T-helper 1 cell treated with Interleukin-12 subunit alpha and Interleukin-12 subunit beta and Interleukin-4 antibody, amounts not matched to agents 30 μg/mL and 1 μg/mL, for 36 hours (primary cell): ENCODE measurements around the gene PDE4B.
"Not testable (repeated sequence)": the region's sequence is repeated elsewhere in the genome, so short reads cannot be mapped to it uniquely, and the experiment has no call there.

Experiments
- H3K27ac Mint-ChIP-seq: one replicate; pipeline ENCODE4 v1.8.0; 2021; ENCODE audit warnings: mild to moderate bottlenecking, mixed read lengths
- H3K27me3 Mint-ChIP-seq: one replicate; pipeline ENCODE4 v1.8.0; 2021; ENCODE audit warnings: low read depth, mixed read lengths
- H3K36me3 Mint-ChIP-seq: one replicate; pipeline ENCODE4 v1.8.0; 2021; ENCODE audit warnings: low read depth, mixed read lengths
- H3K4me1 Mint-ChIP-seq: one replicate; pipeline ENCODE4 v1.8.0; 2021; ENCODE audit warnings: low read depth, mixed read lengths
- H3K4me3 Mint-ChIP-seq: one replicate; pipeline ENCODE4 v1.8.0; 2021; ENCODE audit warnings: mild to moderate bottlenecking, moderate library complexity, mixed read lengths
- H3K9me3 Mint-ChIP-seq: one replicate; pipeline ENCODE4 v1.8.0; 2021; ENCODE audit warnings: mixed read lengths

The PDE4B gene

GRCh38 chr1:66028035-66028434, 235.3 kb downstream of the PDE4B start:
- H3K9me3 Mint-ChIP-seq = peaks cover 20% of the 10 kb centered on the region
- H3K36me3 Mint-ChIP-seq = peaks cover 2% of the 10 kb centered on the region
- H3K4me3 Mint-ChIP-seq = no peak overlapping the region
- no peaks in the 10 kb centered on the region for H3K4me1 Mint-ChIP-seq
- H3K27me3 Mint-ChIP-seq = no peaks in the 10 kb centered on the region
- no peak overlapping the region for H3K27ac Mint-ChIP-seq

DNA sequence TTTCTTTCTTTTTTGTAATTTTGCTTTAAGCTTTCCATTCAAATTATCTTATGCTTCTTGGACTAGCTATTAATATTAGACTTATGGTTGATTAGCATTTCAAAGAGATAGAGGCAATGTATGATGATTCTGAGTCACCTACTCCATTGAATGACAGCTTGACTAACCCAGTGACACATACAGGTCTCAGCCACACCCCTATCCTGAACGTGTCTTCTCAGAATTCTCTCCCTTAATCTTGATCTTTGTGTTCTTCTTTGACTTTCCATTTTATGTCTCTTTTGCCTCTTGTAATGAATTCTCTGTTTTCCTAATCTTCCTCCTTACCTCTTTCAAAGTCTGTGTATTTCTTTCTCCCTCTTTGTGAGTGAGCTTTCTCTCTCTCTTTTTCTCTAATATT, 241.1 kb downstream of the PDE4B start:
- Mint-ChIP-seq H3K9me3 (peaks cover 15% of the 10 kb centered on the region), H3K4me1 (peaks cover 2% of the 10 kb centered on the region), H3K4me3 (no peak overlapping the region), H3K27ac (no peak overlapping the region), H3K27me3 (peaks cover 30% of the 10 kb centered on the region), H3K36me3 (peaks cover 2% of the 10 kb centered on the region)

DNA sequence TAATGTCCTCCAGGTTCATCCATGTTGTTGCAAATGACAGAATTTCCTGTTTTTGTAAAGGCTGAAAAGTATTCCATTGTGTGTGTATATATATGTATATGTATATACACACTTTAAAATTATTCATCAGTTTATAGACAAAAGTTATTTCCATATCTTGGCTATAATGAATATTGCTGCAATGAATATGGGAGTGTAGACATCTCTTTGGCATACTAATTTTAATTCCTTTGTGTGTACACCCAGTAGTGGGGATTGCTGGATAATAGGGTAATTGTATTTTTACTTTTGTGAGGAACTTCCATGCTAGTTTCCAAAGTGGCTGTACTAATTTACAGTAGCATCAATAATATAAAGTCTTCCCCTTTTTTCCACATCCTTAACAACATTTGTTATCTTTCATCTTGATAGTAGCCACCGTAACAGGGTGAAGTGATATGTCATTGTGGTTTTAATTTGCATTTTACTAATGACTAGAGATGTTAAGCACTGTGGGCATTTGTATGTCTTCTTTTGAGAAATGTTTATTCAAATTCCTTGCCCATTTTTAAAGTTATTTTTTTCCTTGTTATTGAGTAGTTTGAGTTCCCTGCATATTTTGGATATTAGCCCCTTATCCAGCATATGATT, 243.0 kb downstream of the PDE4B start:
- peaks cover under 1% of the 10 kb centered on the region for H3K9me3 Mint-ChIP-seq
- no peak overlapping the region for H3K27ac Mint-ChIP-seq
- peaks cover 34% of the 10 kb centered on the region for H3K27me3 Mint-ChIP-seq
- peaks cover 2% of the 10 kb centered on the region for H3K4me1 Mint-ChIP-seq
- H3K4me3 Mint-ChIP-seq = no peak overlapping the region
- H3K36me3 Mint-ChIP-seq = no peaks in the 10 kb centered on the region

GRCh38 chr1:66041654-66042053, 249.0 kb downstream of the PDE4B start:
- Mint-ChIP-seq H3K4me3 (no peak overlapping the region), H3K9me3 (no peaks in the 10 kb centered on the region)

GRCh38 chr1:66043186-66043585, 250.5 kb downstream of the PDE4B start:
- Mint-ChIP-seq H3K27me3 (peaks cover 30% of the 10 kb centered on the region), H3K36me3 (no peaks in the 10 kb centered on the region), H3K4me1 (no peaks in the 10 kb centered on the region), H3K27ac (no peak overlapping the region), H3K9me3 (no peaks in the 10 kb centered on the region), H3K4me3 (no peak overlapping the region)

More at GRCh38 chr1:66041654-66042053, 249.0 kb downstream of the PDE4B start:
- Mint-ChIP-seq H3K27me3 (peaks cover 31% of the 10 kb centered on the region), H3K4me1 (no peaks in the 10 kb centered on the region), H3K27ac (no peak overlapping the region), H3K36me3 (no peaks in the 10 kb centered on the region)

GRCh38 chr1:66044912-66045311, 252.2 kb downstream of the PDE4B start:
- Mint-ChIP-seq H3K27me3 (peaks cover 27% of the 10 kb centered on the region), H3K4me3 (no peak overlapping the region), H3K36me3 (no peaks in the 10 kb centered on the region), H3K27ac (no peak overlapping the region), H3K4me1 (no peaks in the 10 kb centered on the region), H3K9me3 (no peaks in the 10 kb centered on the region)

GRCh38 chr1:66046415-66046814, 253.7 kb downstream of the PDE4B start:
- H3K36me3 Mint-ChIP-seq = no peaks in the 10 kb centered on the region
- H3K4me3 Mint-ChIP-seq = no peak overlapping the region
- peaks cover 19% of the 10 kb centered on the region for H3K27me3 Mint-ChIP-seq
- no peaks in the 10 kb centered on the region for H3K4me1 Mint-ChIP-seq
- no peaks in the 10 kb centered on the region for H3K9me3 Mint-ChIP-seq
- no peak overlapping the region for H3K27ac Mint-ChIP-seq

DNA sequence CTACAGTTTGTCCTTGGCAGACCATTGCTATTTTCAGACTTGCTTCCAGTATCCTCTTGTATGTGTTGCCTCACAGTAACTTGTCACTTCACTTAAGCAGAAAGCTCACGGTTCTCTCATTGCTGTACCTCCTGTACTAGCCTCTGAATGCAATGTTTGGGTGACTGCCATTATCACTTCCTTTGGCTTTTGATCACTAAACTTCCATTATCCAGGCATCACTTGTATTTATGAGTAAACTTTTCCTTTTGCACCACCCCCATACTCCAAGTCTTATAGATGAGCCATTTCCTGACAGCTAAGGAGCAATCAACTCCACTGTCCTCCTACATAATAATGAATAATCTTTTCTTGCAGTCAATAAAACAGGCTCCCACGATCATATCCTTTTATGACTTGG, 255.3 kb downstream of the PDE4B start:
- no peak overlapping the region for H3K4me3 Mint-ChIP-seq
- no peaks in the 10 kb centered on the region for H3K4me1 Mint-ChIP-seq
- H3K9me3 Mint-ChIP-seq = no peaks in the 10 kb centered on the region
- peaks cover 15% of the 10 kb centered on the region for H3K27me3 Mint-ChIP-seq
- no peak overlapping the region for H3K27ac Mint-ChIP-seq
- H3K36me3 Mint-ChIP-seq = no peaks in the 10 kb centered on the region

GRCh38 chr1:66050123-66050522, 257.4 kb downstream of the PDE4B start:
- Mint-ChIP-seq H3K27ac (no peak overlapping the region), H3K4me1 (no peaks in the 10 kb centered on the region), H3K9me3 (no peaks in the 10 kb centered on the region), H3K36me3 (no peaks in the 10 kb centered on the region), H3K27me3 (peaks cover 12% of the 10 kb centered on the region), H3K4me3 (no peak overlapping the region)

- peaks cover 7% of the 10 kb centered on the region for H3K27me3 Mint-ChIP-seq
These were observed 257.9 kb downstream of the PDE4B start for GRCh38 chr1:66050633-66051032.

DNA sequence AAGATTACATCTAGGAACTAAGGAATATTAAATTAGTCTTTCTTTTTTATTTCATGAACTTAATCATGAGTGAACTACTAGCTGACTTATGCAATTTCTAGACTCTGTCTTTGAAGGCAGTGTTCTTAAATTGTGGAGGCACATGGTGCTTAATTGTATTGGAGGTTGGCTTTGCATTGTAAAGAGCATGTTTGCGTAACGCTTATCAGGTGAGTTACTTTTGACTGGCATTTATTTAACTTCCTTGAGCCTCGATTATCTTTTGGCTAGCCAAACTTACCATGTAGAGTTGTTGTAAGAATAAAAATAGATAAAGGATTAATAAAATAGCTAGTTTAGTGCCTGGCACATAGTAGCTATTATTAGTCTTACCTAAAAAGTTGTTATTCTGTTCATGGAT, 262.4 kb downstream of the PDE4B start:
- H3K4me1 Mint-ChIP-seq = no peaks in the 10 kb centered on the region
- H3K36me3 Mint-ChIP-seq = no peaks in the 10 kb centered on the region
- peaks cover 8% of the 10 kb centered on the region for H3K9me3 Mint-ChIP-seq
- no peak overlapping the region for H3K4me3 Mint-ChIP-seq
- H3K27me3 Mint-ChIP-seq = no peaks in the 10 kb centered on the region
- no peak overlapping the region for H3K27ac Mint-ChIP-seq

More at GRCh38 chr1:66050633-66051032, 257.9 kb downstream of the PDE4B start:
- Mint-ChIP-seq H3K9me3 (no peaks in the 10 kb centered on the region), H3K36me3 (no peaks in the 10 kb centered on the region), H3K4me1 (no peaks in the 10 kb centered on the region), H3K4me3 (no peak overlapping the region), H3K27ac (no peak overlapping the region)

- H3K27ac Mint-ChIP-seq, H3K36me3 Mint-ChIP-seq, H3K9me3 Mint-ChIP-seq, H3K4me1 Mint-ChIP-seq, H3K4me3 Mint-ChIP-seq: not testable (repeated sequence)
- H3K27me3 Mint-ChIP-seq = peaks cover 11% of the 10 kb centered on the region
These were observed 264.8 kb downstream of the PDE4B start for GRCh38 chr1:66057448-66057847.

DNA sequence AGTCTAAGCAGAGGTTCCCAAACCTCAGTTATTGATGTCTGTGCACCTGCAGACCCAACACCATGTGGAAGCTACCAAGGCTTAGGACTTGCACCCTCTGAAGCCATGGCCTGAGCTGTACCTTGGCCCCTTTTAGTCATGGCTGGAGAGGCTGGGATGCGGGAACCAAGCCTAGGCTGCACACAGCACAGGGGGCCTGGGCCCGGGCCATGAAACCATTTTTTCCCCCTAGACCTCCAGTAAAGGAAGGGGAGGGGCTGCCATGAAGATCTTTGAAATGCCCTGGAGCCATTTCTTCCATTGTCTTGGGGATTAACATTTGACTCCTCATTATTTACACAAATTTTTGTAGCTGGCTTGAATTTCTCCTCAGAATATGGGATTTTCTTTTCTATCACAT, 265.9 kb downstream of the PDE4B start:
- Mint-ChIP-seq H3K27ac (no peak overlapping the region), H3K4me1 (no peaks in the 10 kb centered on the region), H3K36me3 (no peaks in the 10 kb centered on the region), H3K9me3 (peaks cover 8% of the 10 kb centered on the region), H3K4me3 (no peak overlapping the region), H3K27me3 (peaks cover 14% of the 10 kb centered on the region)

DNA sequence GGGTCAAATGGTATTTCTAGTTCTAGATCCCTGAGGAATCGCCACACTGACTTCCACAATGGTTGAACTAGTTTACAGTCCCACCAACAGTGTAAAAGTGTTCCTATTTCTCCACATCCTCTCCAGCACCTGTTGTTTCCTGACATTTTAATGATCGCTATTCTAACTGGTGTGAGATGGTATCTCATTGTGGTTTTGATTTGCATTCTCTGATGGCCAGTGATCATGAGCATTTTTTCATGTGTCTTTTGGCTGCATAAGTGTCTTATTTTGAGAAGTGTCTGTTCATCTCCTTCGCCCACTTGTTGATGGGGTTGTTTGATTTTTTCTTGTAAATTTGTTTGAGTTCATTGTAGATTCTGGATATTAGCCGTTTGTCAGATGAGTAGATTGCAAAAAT, 274.5 kb downstream of the PDE4B start:
- not testable (repeated sequence) for H3K9me3 Mint-ChIP-seq, H3K4me3 Mint-ChIP-seq

GRCh38 chr1:66069976-66070876, 277.5 kb downstream of the PDE4B start:
- Mint-ChIP-seq H3K4me3 (no peak overlapping the region), H3K27ac (no peak overlapping the region), H3K27me3 (peaks cover 36% of the 10 kb centered on the region), H3K36me3 (no peaks in the 10 kb centered on the region), H3K4me1 (no peaks in the 10 kb centered on the region), H3K9me3 (no peaks in the 10 kb centered on the region)

More for the DNA sequence above, 274.5 kb downstream of the PDE4B start:
- peaks cover 33% of the 10 kb centered on the region for H3K27me3 Mint-ChIP-seq
- H3K36me3 Mint-ChIP-seq, H3K4me1 Mint-ChIP-seq, H3K27ac Mint-ChIP-seq: not testable (repeated sequence)
